Measurements from ENCODE around the gene TRABD2A.

Gene TRABD2A

GRCh38 chr2:84840306-84840705 lies 40.6 kb downstream of the TRABD2A start:
- Histone ChIP-seq H3K9me3 (replicated peaks; ENCODE audit: insufficient read depth, low read length) (no peaks in the 10 kb centered on the region), H3K4me1 (ENCODE audit: low read length) (peaks cover 2% of the 10 kb centered on the region), H3K9ac (ENCODE audit: low read length) (no peak overlapping the region), H3K27ac (ENCODE audit: low read length) (no peak overlapping the region), H3K79me2 (ENCODE audit: low read length) (no peaks in the 10 kb centered on the region), H3F3A (ENCODE audit: insufficient read depth, low read length) (no peaks in the 10 kb centered on the region), H2AFZ (ENCODE audit: low read length) (no peak overlapping the region), H3K4me3 (ENCODE audit: low read length) (no peak overlapping the region), H4K20me1 (ENCODE audit: insufficient read depth, low read length) (no peaks in the 10 kb centered on the region), H3K36me3 (replicated peaks; ENCODE audit: insufficient read depth, low read length) (no peaks in the 10 kb centered on the region), H3K9me2 (replicated peaks; ENCODE audit: insufficient read depth, low read length) (no peaks in the 10 kb centered on the region), H3K4me2 (ENCODE audit: low read depth, low read length) (no peak overlapping the region), H3K27me3 (replicated peaks; ENCODE audit: insufficient read depth, low read length) (no peaks in the 10 kb centered on the region)
- TF ChIP-seq, protein P1, sequence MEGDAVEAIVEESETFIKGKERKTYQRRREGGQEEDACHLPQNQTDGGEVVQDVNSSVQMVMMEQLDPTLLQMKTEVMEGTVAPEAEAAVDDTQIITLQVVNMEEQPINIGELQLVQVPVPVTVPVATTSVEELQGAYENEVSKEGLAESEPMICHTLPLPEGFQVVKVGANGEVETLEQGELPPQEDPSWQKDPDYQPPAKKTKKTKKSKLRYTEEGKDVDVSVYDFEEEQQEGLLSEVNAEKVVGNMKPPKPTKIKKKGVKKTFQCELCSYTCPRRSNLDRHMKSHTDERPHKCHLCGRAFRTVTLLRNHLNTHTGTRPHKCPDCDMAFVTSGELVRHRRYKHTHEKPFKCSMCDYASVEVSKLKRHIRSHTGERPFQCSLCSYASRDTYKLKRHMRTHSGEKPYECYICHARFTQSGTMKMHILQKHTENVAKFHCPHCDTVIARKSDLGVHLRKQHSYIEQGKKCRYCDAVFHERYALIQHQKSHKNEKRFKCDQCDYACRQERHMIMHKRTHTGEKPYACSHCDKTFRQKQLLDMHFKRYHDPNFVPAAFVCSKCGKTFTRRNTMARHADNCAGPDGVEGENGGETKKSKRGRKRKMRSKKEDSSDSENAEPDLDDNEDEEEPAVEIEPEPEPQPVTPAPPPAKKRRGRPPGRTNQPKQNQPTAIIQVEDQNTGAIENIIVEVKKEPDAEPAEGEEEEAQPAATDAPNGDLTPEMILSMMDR (IDR thresholded peaks at IDR 0.05; ENCODE audit: low read length) = no peak
- no peak for TF ChIP-seq EZH2phosphoT487 (IDR thresholded peaks at IDR 0.05; ENCODE audit: low read length)
- no peak for TF ChIP-seq EZH2 (optimal IDR thresholded peaks at IDR 0.05; ENCODE audit: low read depth, low read length)
- DNase-seq = no peak

GRCh38 chr2:84839851-84840250 lies 41.0 kb downstream of the TRABD2A start:
- no peaks in the 10 kb centered on the region for H3K27me3 ChIP-seq (replicated peaks; ENCODE audit: insufficient read depth, low read length)
- H3K79me2 ChIP-seq (ENCODE audit: low read length) = no peaks in the 10 kb centered on the region
- no peak overlapping the region for H3K27ac ChIP-seq (ENCODE audit: low read length)
- no peaks in the 10 kb centered on the region for H3K4me1 ChIP-seq (ENCODE audit: low read length)
- H2AFZ ChIP-seq (ENCODE audit: low read length) = no peak overlapping the region
- no peaks in the 10 kb centered on the region for H4K20me1 ChIP-seq (ENCODE audit: insufficient read depth, low read length)
- H3K4me2 ChIP-seq (ENCODE audit: low read depth, low read length) = no peak overlapping the region
- H3K4me3 ChIP-seq (ENCODE audit: low read length) = no peak overlapping the region
- H3K36me3 ChIP-seq (replicated peaks; ENCODE audit: insufficient read depth, low read length) = no peaks in the 10 kb centered on the region
- H3K9ac ChIP-seq (ENCODE audit: low read length) = no peak overlapping the region
- no peaks in the 10 kb centered on the region for H3K9me3 ChIP-seq (replicated peaks; ENCODE audit: insufficient read depth, low read length)
- H3F3A ChIP-seq (ENCODE audit: insufficient read depth, low read length) = no peaks in the 10 kb centered on the region
- H3K9me2 ChIP-seq (replicated peaks; ENCODE audit: insufficient read depth, low read length) = no peaks in the 10 kb centered on the region
- TF ChIP-seq, protein P1 (IDR thresholded peaks at IDR 0.05; ENCODE audit: low read length) = no peak
- no peak for TF ChIP-seq EZH2 (optimal IDR thresholded peaks at IDR 0.05; ENCODE audit: low read depth, low read length)
- no peak for TF ChIP-seq EZH2phosphoT487 (IDR thresholded peaks at IDR 0.05; ENCODE audit: low read length)
- no peak for DNase-seq

DNA sequence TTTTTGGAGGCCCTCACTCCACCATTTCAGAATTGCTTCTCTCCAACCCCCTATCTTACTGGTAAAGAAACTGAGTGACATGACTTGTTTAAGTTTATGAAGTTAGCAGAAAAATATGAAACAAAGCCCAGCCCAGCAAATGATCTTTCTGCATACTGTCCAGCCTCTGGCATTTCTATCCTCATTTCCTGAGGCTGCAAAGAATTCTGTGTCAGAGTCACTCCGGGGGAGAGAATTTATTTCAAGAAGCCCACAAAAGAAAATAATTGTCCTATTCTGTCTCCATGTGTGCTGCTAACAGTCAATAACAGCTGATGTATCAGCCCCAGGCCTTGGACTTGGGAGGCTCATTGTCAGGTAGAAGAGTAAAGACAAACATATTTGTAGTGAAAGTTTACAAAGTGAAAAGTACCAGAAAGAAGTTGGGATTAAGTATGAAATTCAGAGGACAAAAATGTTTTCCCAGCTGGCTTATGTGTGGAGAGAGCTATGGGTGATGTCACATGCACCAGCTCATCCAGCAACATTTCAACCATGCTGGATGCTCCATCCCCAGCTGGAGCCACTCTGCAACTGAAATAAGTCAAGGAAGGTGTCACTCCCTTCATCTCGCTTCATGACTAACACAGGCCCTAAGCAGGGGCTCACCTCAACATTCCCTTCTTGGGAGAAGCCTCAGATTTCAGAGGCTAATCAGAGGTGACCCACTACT lies 42.3 kb downstream of the TRABD2A start:
- Histone ChIP-seq H3K36me3 (replicated peaks; ENCODE audit: insufficient read depth, low read length) (no peaks in the 10 kb centered on the region), H3K4me3 (ENCODE audit: low read length) (no peak overlapping the region), H3K79me2 (ENCODE audit: low read length) (no peaks in the 10 kb centered on the region), H3K4me2 (ENCODE audit: low read depth, low read length) (no peak overlapping the region), H2AFZ (ENCODE audit: low read length) (no peak overlapping the region), H3K4me1 (ENCODE audit: low read length) (no peaks in the 10 kb centered on the region), H3K27me3 (replicated peaks; ENCODE audit: insufficient read depth, low read length) (no peaks in the 10 kb centered on the region), H3K9ac (ENCODE audit: low read length) (no peak overlapping the region), H3F3A (ENCODE audit: insufficient read depth, low read length) (no peaks in the 10 kb centered on the region), H3K27ac (ENCODE audit: low read length) (no peak overlapping the region), H3K9me3 (replicated peaks; ENCODE audit: insufficient read depth, low read length) (no peaks in the 10 kb centered on the region), H3K9me2 (replicated peaks; ENCODE audit: insufficient read depth, low read length) (no peaks in the 10 kb centered on the region), H4K20me1 (ENCODE audit: insufficient read depth, low read length) (no peaks in the 10 kb centered on the region)
- TF ChIP-seq EZH2phosphoT487 (IDR thresholded peaks at IDR 0.05; ENCODE audit: low read length) = no peak
- TF ChIP-seq EZH2 (optimal IDR thresholded peaks at IDR 0.05; ENCODE audit: low read depth, low read length) = no peak
- TF ChIP-seq, protein P1 (IDR thresholded peaks at IDR 0.05; ENCODE audit: low read length) = no peak
- DNase-seq = no peak
